Measurements from ENCODE around the gene ADAMTSL2.

- TF ChIP-seq CTCF (conservative IDR thresholded peaks at IDR 0.05 in 1 of 2, IDR thresholded peaks at IDR 0.05 in 1 of 2; ENCODE audit: low read depth in 1 of 2, low read length in 2 of 2), result no peak
- TF ChIP-seq EZH2 (IDR thresholded peaks at IDR 0.05; ENCODE audit: low read length, missing control alignments), result no peak
Observed at GRCh38 chr9:133522073-133522910, 12.2 kb upstream of the ADAMTSL2 start.
